K562 (cell line): ENCODE results near the gene C2orf76. TPM values are rescaled to one million over a fixed set of nuclear protein-coding genes. Genes with fewer than 3 reads are reported as not detected.

ENCODE experiments used
- ATAC-seq: fragments of 200-7000 bp; cut with Tn5 transposase; 3 replicates; pipeline ENCODE4 v1.9.1; 2020; ENCODE audit warnings: moderate library complexity
- BruUV-seq: library from RNA; stranded (reverse); fragments of 400-500 nt; replicated peaks from 2 replicates; lab custom pipeline; 2021; lab: Mats Ljungman, UMichigan
- CTCF ChIA-PET: fragments of 300-600 bp; formaldehyde crosslinking; extraction: SDS; loops from one replicate; lab custom pipeline; 2021; ENCODE audit warnings: low intra/inter-chr PET ratio; lab: Yijun Ruan, JAX
- POLR2A ChIA-PET: fragments of 300-600, 350-650 bp; sonication (Branson Sonifier 250); formaldehyde crosslinking; extraction: SDS; loops from one replicate; lab custom pipeline; 2021; ENCODE audit warnings: antibody characterized with exemption, inconsistent platforms; lab: Yijun Ruan, JAX
- DNase-seq, 4 experiments: peaks; one replicate each; pipeline versions ENCODE4 v3.0.0 to v3.0.0-alpha.2; 2011 to 2018; ENCODE audit warnings: low spot score in 3 of 4, mixed read lengths in 3 of 4; ENCODE audit errors: extremely low read depth in 1 of 4
- FAIRE-seq: peaks from 2 replicates; lab custom pipeline; 2011; peaks lifted over from hg19 to GRCh38; lab: Jason Lieb, UNC
- H2AFZ ChIP-seq: 2 replicates; pipeline ENCODE4 v1.6.0; 2011; ENCODE audit warnings: low read depth, low read length, control low read depth, inconsistent platforms
- H3K27ac ChIP-seq: fragments of 200-600 bp; 3 replicates; pipeline ENCODE4 v1.8.0; 2011; ENCODE audit warnings: low read depth, mild to moderate bottlenecking, control low read depth, inconsistent platforms, low read length, moderate library complexity, mixed read lengths; ENCODE audit errors: extremely low read depth
- H3K27me3 ChIP-seq, 2 experiments: fragments of 300-600 bp in 1 of 2; 2 replicates in 1 of 2; 3 replicates in 1 of 2; pipeline versions ENCODE4 v1.6.0 to v1.8.0; 2011; ENCODE audit warnings: inconsistent platforms in 2 of 2, low read length in 2 of 2, mild to moderate bottlenecking in 1 of 2, mixed read lengths in 1 of 2, moderate library complexity in 1 of 2; ENCODE audit not compliant: control insufficient read depth in 2 of 2, insufficient read depth in 2 of 2
- H3K36me3 ChIP-seq: fragments of 300-600 bp; 3 replicates; pipeline ENCODE4 v1.8.0; 2011; ENCODE audit warnings: mild to moderate bottlenecking, low read length, inconsistent platforms; ENCODE audit not compliant: control insufficient read depth, insufficient read depth
- H3K4me1 ChIP-seq, 2 experiments: fragments of 200-600 bp in 1 of 2; replicated peaks in 1 of 2; 2 replicates in 1 of 2; 3 replicates in 1 of 2; pipeline versions ENCODE4 v1.5.1 to v1.8.0; 2011; ENCODE audit warnings: inconsistent platforms in 2 of 2, low read length in 2 of 2, mild to moderate bottlenecking in 1 of 2, mixed read lengths in 1 of 2, moderate library complexity in 1 of 2; ENCODE audit not compliant: control insufficient read depth in 2 of 2, insufficient read depth in 2 of 2
- H3K4me2 ChIP-seq: 2 replicates; pipeline ENCODE4 v1.6.1; 2011; ENCODE audit warnings: low read length, control low read depth, inconsistent platforms, mixed read lengths; ENCODE audit not compliant: insufficient read depth
- H3K4me3 ChIP-seq: fragments of 200-600 bp; sonication (generic), shearing (Covaris generic); 2 replicates; pipeline ENCODE4 v1.5.1; 2016; ENCODE audit warnings: control low read depth, inconsistent platforms
- H3K79me2 ChIP-seq: fragments of 200-600 bp; 3 replicates; pipeline ENCODE4 v1.8.0; 2011; ENCODE audit warnings: low read length, inconsistent platforms; ENCODE audit not compliant: control insufficient read depth, insufficient read depth
- H3K9ac ChIP-seq, 2 experiments: 2 replicates each; pipeline versions ENCODE4 v1.6.0 to v1.6.1; 2011; ENCODE audit warnings: low read depth in 2 of 2, low read length in 2 of 2, control low read depth in 1 of 2, inconsistent platforms in 1 of 2, mild to moderate bottlenecking in 1 of 2, mixed read lengths in 1 of 2; ENCODE audit not compliant: insufficient read depth in 1 of 2
- H3K9me1 ChIP-seq: one replicate; pipeline ENCODE4 v1.6.0; 2011; ENCODE audit warnings: inconsistent platforms, mild to moderate bottlenecking, low read length, moderate library complexity; ENCODE audit not compliant: control insufficient read depth, insufficient read depth
- H3K9me3 ChIP-seq: replicated peaks from 2 replicates; pipeline ENCODE4 v1.5.1; 2011; ENCODE audit warnings: low read depth, low read length, inconsistent platforms; ENCODE audit not compliant: control insufficient read depth, insufficient read depth
- H4K20me1 ChIP-seq: replicated peaks from 2 replicates; pipeline ENCODE4 v1.6.1; 2011; ENCODE audit warnings: low read length, inconsistent platforms, mixed read lengths; ENCODE audit not compliant: control insufficient read depth, insufficient read depth
- ATF6 ChIP-seq: sonication (generic); formaldehyde crosslinking; IDR thresholded peaks from 2 replicates; pipeline ENCODE4 v1.4.0; 2020; ENCODE audit warnings: mild to moderate bottlenecking, missing genetic modification reagents
- BACH1 ChIP-seq: fragments of 200-800 bp; sonication (Bioruptor generic); IDR thresholded peaks from 2 replicates; pipeline ENCODE4 v1.6.1; 2016; ENCODE audit warnings: missing genetic modification characterization, missing compliant biosample characterization
- CBFA2T3 ChIP-seq: fragments of 450-650 bp; IDR thresholded peaks from 2 replicates; pipeline ENCODE4 v1.6.1; 2017
- CCAR2 ChIP-seq: fragments of 200-400 bp; formaldehyde crosslinking; IDR thresholded peaks from 2 replicates; pipeline ENCODE4 v1.6.1; 2017; ENCODE audit warnings: mild to moderate bottlenecking, low read depth, low read length
- ETS2 ChIP-seq: IDR thresholded peaks from 2 replicates; pipeline ENCODE4 v1.6.1; 2016; ENCODE audit warnings: borderline replicate concordance, missing genetic modification characterization, mild to moderate bottlenecking, moderate library complexity, missing compliant biosample characterization; ENCODE audit not compliant: poor library complexity, severe bottlenecking
- FOXP1 ChIP-seq: sonication (generic); formaldehyde crosslinking; IDR thresholded peaks from 2 replicates; pipeline ENCODE4 v1.8.0; 2022; ENCODE audit warnings: mild to moderate bottlenecking, missing genetic modification reagents
- HDAC8 ChIP-seq: fragments of 450-650 bp; IDR thresholded peaks from 2 replicates; pipeline ENCODE4 v1.6.1; 2016; ENCODE audit warnings: mild to moderate bottlenecking, missing genetic modification characterization, moderate library complexity, missing compliant biosample characterization
- KDM2B ChIP-seq: fragments of 250-450 bp; sonication (Bioruptor Pico); IDR thresholded peaks from 2 replicates; pipeline ENCODE4 v1.8.0; 2021; ENCODE audit warnings: mild to moderate bottlenecking, moderate library complexity
- LCOR ChIP-seq: sonication (generic); formaldehyde crosslinking; IDR thresholded peaks from 2 replicates; pipeline ENCODE4 v1.8.0; 2022; ENCODE audit warnings: mild to moderate bottlenecking, missing genetic modification reagents
- MAZ ChIP-seq, 2 experiments: fragments of 450-650 bp in 1 of 2; sonication (generic) in 1 of 2; formaldehyde crosslinking; IDR thresholded peaks in 1 of 2; conservative IDR thresholded peaks in 1 of 2; 2 replicates each; pipeline versions ENCODE4 v1.4.0 to v1.5.0; 2020; ENCODE audit warnings: mild to moderate bottlenecking in 1 of 2, missing genetic modification reagents in 1 of 2
- MCM2 ChIP-seq: fragments of 450-650 bp; IDR thresholded peaks from 2 replicates; pipeline ENCODE4 v1.6.1; 2017; ENCODE audit warnings: low read depth, mild to moderate bottlenecking
- MEIS2 ChIP-seq: fragments of 450-650 bp; IDR thresholded peaks from 2 replicates; pipeline ENCODE4 v1.6.1; 2014; ENCODE audit warnings: mild to moderate bottlenecking; ENCODE audit not compliant: partially characterized antibody
- NFATC3 ChIP-seq: fragments of 450-650 bp; IDR thresholded peaks from 2 replicates; pipeline ENCODE4 v1.6.1; 2017; ENCODE audit warnings: mild to moderate bottlenecking
- SMARCA4 ChIP-seq: fragments of 450-650 bp; IDR thresholded peaks from 2 replicates; pipeline ENCODE4 v1.6.1; 2016
- SMARCE1 ChIP-seq: fragments of 450-650 bp; IDR thresholded peaks from 2 replicates; pipeline ENCODE4 v1.7.1; 2016; ENCODE audit warnings: mild to moderate bottlenecking
- TCFL5 ChIP-seq: fragments of 250-450 bp; sonication (Bioruptor Pico); conservative IDR thresholded peaks from 2 replicates; pipeline ENCODE4 v1.6.1; 2021; ENCODE audit warnings: mild to moderate bottlenecking, moderate library complexity, matching md5 sums
- TEAD1 ChIP-seq, 2 experiments: fragments of 450-650 bp in 1 of 2; sonication (generic) in 1 of 2; formaldehyde crosslinking; IDR thresholded peaks; 2 replicates each; pipeline versions ENCODE4 v1.4.0 to v1.8.0; 2020 to 2022; ENCODE audit warnings: mild to moderate bottlenecking in 2 of 2, missing genetic modification reagents in 1 of 2
- TEAD4 ChIP-seq, 2 experiments: sonication (generic) in 1 of 2; formaldehyde crosslinking in 1 of 2; IDR thresholded peaks; 2 replicates each; pipeline versions ENCODE4 v1.6.1 to v1.8.0; 2012 to 2022; ENCODE audit warnings: borderline replicate concordance in 1 of 2, inconsistent platforms in 1 of 2, low read length in 1 of 2, mild to moderate bottlenecking in 1 of 2, missing genetic modification reagents in 1 of 2
- TFAM ChIP-seq: fragments of 250-450 bp; sonication (Bioruptor Pico); conservative IDR thresholded peaks from 2 replicates; pipeline ENCODE4 v1.5.0; 2021; ENCODE audit warnings: mild to moderate bottlenecking, moderate library complexity
- ZNF444 ChIP-seq: fragments of 250-450 bp; sonication (Bioruptor Pico); IDR thresholded peaks from 2 replicates; pipeline ENCODE4 v1.4.0; 2020; ENCODE audit warnings: mild to moderate bottlenecking, moderate library complexity
- ZNF764 ChIP-seq: fragments of 250-450 bp; sonication (Bioruptor Pico); IDR thresholded peaks from 2 replicates; pipeline ENCODE4 v1.4.0; 2020; ENCODE audit warnings: low read depth, mild to moderate bottlenecking, moderate library complexity
- ZNF766 ChIP-seq: fragments of 200-800 bp; sonication (Bioruptor generic); conservative IDR thresholded peaks from 2 replicates; pipeline ENCODE4 v1.6.1; 2016; ENCODE audit warnings: missing genetic modification characterization, missing compliant biosample characterization
- WGBS: fragments of 100-300 bp; shearing (Covaris generic); methylation state at CpG from one replicate; pipeline ENCODE4 v1.1.6; 2016; ENCODE audit warnings: low coverage, mixed read lengths; ENCODE audit not compliant: insufficient coverage; ENCODE audit errors: missing lambda C conversion rate; 5-methylcytosine and 5-hydroxymethylcytosine counted together
- in situ Hi-C: fragments of 300-500 bp; cut with MboI; formaldehyde crosslinking; loops from 4 replicates; pipeline ENCODE4 v1.15.0; 2018; ENCODE audit warnings: inconsistent platforms, mixed read lengths
- intact Hi-C: fragments of 100-400 bp; cut with micrococcal nuclease; formaldehyde crosslinking; loops from 2 replicates; pipeline ENCODE4 v1.14.2; 2022
- polyA plus RNA-seq, 8 experiments: library from polyadenylated mRNA; depleted of rRNA in 4 of 8; stranded (reverse) in 5 of 8; unstranded in 3 of 8; fragments of >200 nt; fragmentation: Nextera tagmentation in 2 of 8; fragmentation: Illumina TruSeq in 1 of 8; extraction: Ambion mirVana in 2 of 8; extraction: Trizol in 1 of 8; gene quantifications; 2 replicates each; pipeline versions ENCODE4 v1.2.1 to v1.2.3, GENCODE V29; 2011 to 2014; ENCODE audit warnings: inconsistent platforms in 1 of 8, missing spikeins in 1 of 8
- total RNA-seq, 7 experiments: library from RNA; depleted of rRNA in 6 of 7; stranded (reverse); fragments of >200 nt in 6 of 7; fragmentation: Illumina TruSeq in 2 of 7; extraction: Trizol in 2 of 7; gene quantifications; 2 replicates each; pipeline versions ENCODE4 v1.2.1 to v1.2.3, GENCODE V29; 2011 to 2021; ENCODE audit warnings: low replicate concordance in 1 of 7

The C2orf76 gene
- total and polyA plus RNA-seq, 9 of the 15 experiments (the other 6 are each of a cell fraction or from before 2014, with no cell fraction given): 4.8 to 26.2 (median 14.5) TPM

- no peak overlapping the region for H3K27ac ChIP-seq
- no peak overlapping the region for H3K4me2 ChIP-seq
- FAIRE-seq: no peak
- H3K9me3 ChIP-seq: no peaks in the 10 kb centered on the region
- intact Hi-C loops (no loop called here), in situ Hi-C loops (no loop called here)
- peak in 2 of 4 experiments; percentile 27 to 49 for DNase-seq
- WGBS: 4% methylated on average over 7 of the region's 7 CpGs
- POLR2A ChIA-PET: interaction anchor here (0.6 to 1.2 kb wide), 3 partner anchors 12 to 444 kb away, joined by 3 to 4 read pairs (median 4); partner anchors contain the start of gene TMEM37
- ATAC-seq: peak; percentile 60
- no peak overlapping the region for H2AFZ ChIP-seq
- H3K27me3 ChIP-seq: peaks cover 2 to 5% of the 10 kb centered on the region in 2 experiments; a peak in 2 of 5 replicates
- H3K4me1 ChIP-seq: peaks cover 0 to 2% of the 10 kb centered on the region in 2 experiments; a peak in 3 of 5 replicates
- CTCF ChIA-PET: no interaction called here
- H3K9ac ChIP-seq: no peak overlapping the region
- BruUV-seq: no TSS peak
- no peaks in the 10 kb centered on the region for H4K20me1 ChIP-seq
- peaks cover 10% of the 10 kb centered on the region; the same call in 1 of the 3 replicates for H3K36me3 ChIP-seq
- H3K79me2 ChIP-seq: no peaks in the 10 kb centered on the region
- no peaks in the 10 kb centered on the region for H3K9me1 ChIP-seq
- no peak overlapping the region for H3K4me3 ChIP-seq
- TF ChIP-seq MAZ (CRISPR knock-in tag; conservative IDR thresholded peaks at IDR 0.05 in 1 of 2, IDR thresholded peaks at IDR 0.05 in 1 of 2): peak in 1 of 2 experiments; percentile 43; a peak in 2 of 4 replicates
- no peak for TF ChIP-seq HDAC8 (tag)
- TF ChIP-seq ZNF764: no peak
- no peak for TF ChIP-seq FOXP1 (CRISPR knock-in tag)
- no peak for TF ChIP-seq BACH1 (tag)
- no peak for TF ChIP-seq TCFL5 (CRISPR knock-in tag)
- TF ChIP-seq CCAR2: no peak
- TF ChIP-seq ETS2 (tag): no peak
- TF ChIP-seq CBFA2T3: peak; percentile 53; the same call in 1 of the 2 replicates
- no peak for TF ChIP-seq MCM2
- no peak for TF ChIP-seq NFATC3
- peak; percentile 51; the same call in 1 of the 2 replicates for TF ChIP-seq TEAD4 (IDR thresholded peaks at IDR 0.05; ENCODE audit: low read length)
- no peak for TF ChIP-seq TEAD4 (CRISPR knock-in tag; IDR thresholded peaks at IDR 0.05; ENCODE audit: borderline replicate concordance)
- peak; percentile 24 for TF ChIP-seq MEIS2
- no peak for TF ChIP-seq KDM2B (CRISPR knock-in tag)
- 0 out of 4 replicates have a peak, but pooled peaks of 1 of the 2 experiments have one; percentile 16 for TF ChIP-seq TEAD1 (CRISPR knock-in tag; IDR thresholded peaks at IDR 0.05)
- peak; percentile 89 for TF ChIP-seq ZNF766 (CRISPR knock-in tag)
- TF ChIP-seq SMARCA4: 0 out of 2 replicates have a peak, but pooled peaks have one; percentile 22
- 0 out of 2 replicates have a peak, but pooled peaks have one; percentile 58 for TF ChIP-seq ZNF444 (CRISPR knock-in tag)
- no peak for TF ChIP-seq TFAM (CRISPR knock-in tag)
- TF ChIP-seq LCOR (CRISPR knock-in tag): peak; percentile 42; the same call in 1 of the 2 replicates
- no peak for TF ChIP-seq ATF6 (CRISPR knock-in tag)
- TF ChIP-seq SMARCE1: peak; percentile 58; the same call in 1 of the 2 replicates
These were observed 10.8 kb upstream of the C2orf76 start for GRCh38 chr2:119377294-119377992.
